ENCODE results near the gene ZFYVE27.

ZFYVE27 gene

DNA sequence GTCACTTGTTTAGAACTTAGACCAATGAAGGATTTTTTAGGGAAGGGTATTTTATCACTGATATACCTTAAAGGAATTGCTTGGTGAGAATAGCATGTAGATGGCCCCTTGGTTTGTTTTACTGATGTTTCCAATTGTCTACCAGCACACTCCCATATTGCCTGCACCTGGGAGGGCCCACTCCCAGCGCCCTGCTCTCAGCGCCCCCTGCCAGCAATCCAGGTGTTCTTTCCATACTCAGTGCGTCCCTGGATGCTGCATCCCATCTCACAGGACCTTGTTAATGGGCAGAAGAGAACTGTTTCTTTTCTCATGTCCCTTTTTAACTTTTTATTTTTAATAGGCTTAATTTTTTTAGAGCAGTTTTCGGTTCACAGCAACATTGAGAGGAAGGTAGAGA, 59.0 kb downstream of the ZFYVE27 start:
- DNase-seq = no peak

DNA sequence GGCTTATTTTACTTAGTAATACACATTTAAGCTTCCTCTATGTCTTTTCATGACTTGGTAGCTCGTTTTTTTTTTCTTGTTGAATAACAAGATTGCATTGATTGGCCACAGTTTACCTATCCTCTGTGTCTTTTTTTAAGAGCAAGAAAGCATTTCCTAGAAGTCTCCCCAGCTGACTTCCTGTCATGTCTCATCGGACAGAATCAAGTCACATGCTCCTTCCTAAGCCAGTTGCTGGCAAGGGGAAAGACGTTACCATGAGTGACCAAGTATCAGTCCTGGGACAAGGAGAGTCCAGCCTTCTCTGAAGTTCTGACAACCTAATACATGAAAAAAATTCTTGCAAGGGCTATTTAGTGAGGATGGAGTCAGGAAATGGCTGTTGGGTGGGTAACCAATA, 59.7 kb downstream of the ZFYVE27 start:
- no peak for DNase-seq

DNA sequence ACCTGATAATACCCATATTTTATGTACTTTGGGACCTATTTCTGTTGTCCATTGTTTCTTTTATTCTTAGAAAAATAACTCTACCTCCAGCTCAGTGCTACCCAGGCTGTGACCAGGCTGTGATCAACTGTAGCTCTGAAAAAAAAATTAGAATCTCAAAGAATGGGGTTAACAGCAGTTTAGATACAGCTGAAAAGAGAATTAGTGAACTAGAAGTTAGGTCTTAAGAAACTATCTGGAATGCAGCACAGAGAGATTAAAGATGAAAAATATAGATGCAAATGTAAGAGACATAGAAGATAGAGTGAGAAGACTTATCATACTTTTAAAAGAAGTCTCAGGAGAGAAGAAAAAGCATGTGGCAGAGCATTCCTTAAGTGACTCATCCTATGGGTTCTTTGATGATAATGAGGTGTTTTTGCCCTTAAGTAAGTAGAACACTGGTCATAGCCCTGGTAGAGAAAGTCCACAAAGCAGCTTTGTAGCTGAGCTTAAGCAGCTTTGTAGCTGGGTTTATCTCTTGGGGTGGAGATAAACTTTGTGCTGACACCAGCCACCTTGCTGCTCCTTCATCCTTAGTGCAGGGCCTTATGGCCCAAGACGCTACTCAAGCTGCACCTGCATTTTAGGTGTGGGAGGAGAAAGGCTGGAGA, 62.2 kb downstream of the ZFYVE27 start:
- no peak for DNase-seq

DNA sequence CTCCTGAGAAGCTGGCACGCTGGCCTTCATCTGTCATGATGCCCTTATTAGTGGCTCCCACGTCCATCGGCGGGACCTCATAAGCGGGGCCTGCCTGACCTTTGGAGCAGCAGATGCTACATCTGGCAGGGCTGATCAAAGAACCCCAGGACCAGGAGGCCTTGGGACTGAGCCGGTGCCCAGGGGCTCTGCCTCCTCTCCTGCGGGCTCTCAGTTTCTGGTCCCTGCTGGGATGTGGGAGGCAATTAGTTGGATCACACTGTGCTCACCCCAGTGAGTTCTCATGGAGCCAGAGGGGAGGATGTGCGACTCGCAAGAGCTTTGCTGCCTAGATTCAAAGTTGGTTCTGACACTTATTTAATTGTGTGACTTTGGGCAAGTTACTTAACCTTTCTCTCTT, 63.5 kb downstream of the ZFYVE27 start:
- no peak for DNase-seq

DNA sequence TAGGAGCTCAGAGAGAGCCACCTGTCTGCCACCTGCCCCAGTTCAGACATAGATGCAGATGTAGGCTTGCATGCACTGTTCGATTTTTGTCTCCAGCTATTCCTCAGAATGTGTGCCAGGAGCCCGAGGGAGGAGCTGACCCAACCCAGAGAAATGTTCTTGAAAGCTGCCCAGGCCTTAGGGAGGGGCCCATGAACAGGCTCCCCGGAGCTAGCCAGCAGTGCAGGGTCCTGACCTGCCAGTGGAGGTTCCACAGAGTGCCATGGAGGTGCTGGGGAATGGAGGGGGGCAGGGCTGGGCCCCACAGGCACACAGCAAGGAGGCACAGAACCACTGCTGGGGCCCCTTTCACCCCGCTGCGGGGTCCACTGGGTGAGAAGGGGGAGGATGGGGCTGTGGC, 64.5 kb downstream of the ZFYVE27 start:
- DNase-seq = no peak

DNA sequence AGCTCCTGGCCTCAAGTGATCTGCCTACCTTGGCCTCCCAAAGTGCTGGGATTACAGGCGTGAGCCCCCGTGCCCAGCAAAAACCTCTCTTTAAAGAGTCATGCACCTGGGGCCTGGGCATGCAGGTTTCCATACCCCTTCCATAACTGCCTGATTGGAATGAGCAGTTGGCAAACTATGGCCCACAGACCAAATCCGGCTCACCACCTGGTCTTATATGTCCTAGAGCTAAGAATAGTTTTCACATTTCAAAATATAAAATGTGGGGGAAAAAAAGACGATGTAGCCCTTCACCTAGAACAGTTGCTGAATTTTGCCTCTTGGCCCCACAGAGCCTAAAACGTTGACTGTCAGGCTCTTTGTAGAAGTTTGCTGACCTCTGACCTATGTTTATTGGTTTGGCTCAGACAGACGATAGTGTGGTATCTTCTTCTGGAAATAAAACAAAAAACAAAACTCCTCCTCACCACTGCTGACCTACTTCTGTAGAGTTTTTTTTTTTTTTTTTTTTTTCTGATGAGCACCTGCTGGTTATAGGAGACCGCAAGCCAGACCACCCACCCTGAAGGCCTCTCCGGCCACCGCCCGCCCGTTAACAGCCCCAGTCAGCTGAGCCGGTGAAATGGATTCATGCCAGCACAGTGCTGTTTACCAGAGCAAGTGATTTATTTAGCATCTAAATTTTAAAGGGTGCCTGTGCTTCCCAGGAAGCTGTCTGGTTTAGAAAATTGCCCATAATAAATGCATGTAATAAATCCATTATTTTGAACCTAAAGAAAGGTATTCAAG, 68.4 kb downstream of the ZFYVE27 start:
- no peak for DNase-seq

DNA sequence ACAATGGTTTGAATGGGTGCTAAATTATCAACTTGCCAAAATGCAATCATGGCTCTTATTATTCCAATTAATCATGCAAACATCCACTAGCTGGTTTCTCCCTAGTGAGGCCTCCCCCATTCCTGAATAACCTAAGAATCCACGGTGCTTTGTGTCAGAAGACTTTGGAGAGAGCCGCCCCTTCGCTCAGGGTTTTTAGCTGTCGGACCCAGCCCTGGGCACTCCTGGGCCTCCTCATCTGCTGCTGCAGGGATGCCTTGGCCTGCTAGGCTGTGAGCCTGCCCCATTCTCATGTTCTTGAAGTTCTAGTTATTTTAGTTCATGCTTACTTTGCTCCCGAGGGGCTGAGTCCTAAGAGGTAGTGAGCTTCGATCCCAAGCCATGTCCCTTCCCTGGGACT, 69.0 kb downstream of the ZFYVE27 start:
- DNase-seq = no peak

DNA sequence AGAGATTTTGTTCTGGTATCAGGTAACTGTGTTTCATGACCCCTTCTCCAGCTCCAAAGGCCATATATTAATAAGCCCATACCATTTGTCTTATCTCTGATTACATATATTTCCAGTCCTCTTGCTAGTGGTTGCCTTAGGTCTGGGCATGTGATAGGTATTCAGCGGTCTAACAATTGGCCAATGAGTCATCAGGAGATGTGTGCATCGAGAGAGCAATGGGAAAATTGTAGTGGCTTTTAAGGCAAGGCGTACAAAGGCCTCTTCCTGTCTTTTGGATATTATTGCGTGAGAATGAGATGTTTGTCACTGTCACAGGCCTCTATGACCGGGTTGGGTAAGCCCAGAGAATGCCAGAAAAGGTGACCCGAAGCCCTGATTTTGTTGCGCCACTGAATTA, 73.5 kb downstream of the ZFYVE27 start:
- DNase-seq = no peak

All from NCI-H2107 (cell line).